Measurements from ENCODE around the gene PRSS38. TPM values are rescaled to one million over a fixed set of nuclear protein-coding genes. Genes with fewer than 3 reads are reported as not detected.

The PRSS38 gene
- total and polyA plus RNA-seq, 2 experiments from 2014 or later, result not detected

DNA sequence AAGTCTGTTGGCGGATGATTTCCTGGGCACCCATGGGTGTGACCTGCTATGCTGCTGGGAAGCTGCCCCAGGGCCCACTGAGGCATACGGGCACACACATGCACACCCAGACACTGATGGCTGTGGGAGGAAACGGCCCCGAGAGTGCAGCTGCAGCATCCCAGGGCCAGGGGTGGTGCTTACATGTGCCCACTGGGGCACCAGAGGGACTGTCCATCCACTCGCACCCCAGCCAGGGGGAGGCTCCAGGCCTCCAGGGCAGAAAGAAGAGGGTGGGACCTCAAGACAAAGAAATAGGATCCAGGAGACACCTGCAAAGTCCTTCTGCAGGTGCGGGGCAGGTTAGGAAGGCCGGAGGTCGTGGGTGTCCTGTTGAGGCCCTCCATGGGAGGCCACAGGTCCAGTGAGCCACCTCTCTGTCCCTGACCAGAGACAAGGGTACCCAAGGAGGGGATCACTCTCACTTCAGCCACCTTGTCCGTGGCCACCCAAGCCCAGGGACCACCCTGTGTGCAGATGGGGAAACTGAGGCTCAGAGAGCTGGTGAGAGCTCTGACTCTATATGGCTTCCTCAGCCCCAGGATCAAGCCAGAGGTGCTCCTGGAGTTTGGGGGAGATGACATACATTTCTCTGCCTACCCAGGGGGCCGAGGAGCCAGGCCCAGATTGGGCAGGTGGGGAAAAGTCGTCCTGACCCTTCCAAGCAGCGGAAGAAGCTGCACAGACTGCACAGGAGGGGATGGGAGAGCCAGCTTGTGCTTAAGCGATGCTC, 75.2 kb downstream of the PRSS38 start:
- H3K4me3 ChIP-seq, result no peak overlapping the region
- TF ChIP-seq EZH2 (IDR thresholded peaks at IDR 0.05; ENCODE audit: insufficient read depth, poor library complexity, severe bottlenecking) (no peak), EZH2phosphoT487 (IDR thresholded peaks at IDR 0.05; ENCODE audit: insufficient read depth, low read depth) (no peak)
- H3K27me3 ChIP-seq (replicated peaks; ENCODE audit: insufficient read depth), result no peaks in the 10 kb centered on the region
- no peaks in the 10 kb centered on the region for H3K36me3 ChIP-seq (ENCODE audit: low read depth)
- H3K4me1 ChIP-seq (ENCODE audit: insufficient read depth), result no peaks in the 10 kb centered on the region
- H3K4me2 ChIP-seq (ENCODE audit: unreplicated experiment), result no peak overlapping the region
- no peak overlapping the region for H3K9ac ChIP-seq
- H3K27ac ChIP-seq, result no peak overlapping the region
- H3K79me2 ChIP-seq (ENCODE audit: insufficient read depth), result no peaks in the 10 kb centered on the region
- H3F3A ChIP-seq (ENCODE audit: insufficient read depth), result no peaks in the 10 kb centered on the region
- 77 to 79% methylated on average over 13 of the region's 13 CpGs for WGBS, 2 experiments (ENCODE audit: low coverage in 1 of 2, low lambda C conversion rate in 2 of 2, missing lambda C conversion rate in 2 of 2)
- H4K20me1 ChIP-seq (ENCODE audit: insufficient read depth), result no peaks in the 10 kb centered on the region
- DNase-seq, result no peak
- H3K9me2 ChIP-seq (ENCODE audit: insufficient read depth), result no peaks in the 10 kb centered on the region
- in situ Hi-C loops (cut with MboI), result no loop called here
- no peak overlapping the region for H2AFZ ChIP-seq
- H3K9me3 ChIP-seq (ENCODE audit: low read depth), result no peaks in the 10 kb centered on the region

- Histone ChIP-seq H2AFZ (no peak overlapping the region), H3K4me3 (no peak overlapping the region), H3K9me3 (ENCODE audit: low read depth) (no peaks in the 10 kb centered on the region), H3F3A (ENCODE audit: insufficient read depth) (no peaks in the 10 kb centered on the region), H3K27me3 (replicated peaks; ENCODE audit: insufficient read depth) (no peaks in the 10 kb centered on the region), H3K9ac (no peak overlapping the region), H3K79me2 (ENCODE audit: insufficient read depth) (no peaks in the 10 kb centered on the region), H3K36me3 (ENCODE audit: low read depth) (no peaks in the 10 kb centered on the region), H3K27ac (no peak overlapping the region), H4K20me1 (ENCODE audit: insufficient read depth) (no peaks in the 10 kb centered on the region), H3K4me1 (ENCODE audit: insufficient read depth) (no peaks in the 10 kb centered on the region), H3K4me2 (ENCODE audit: unreplicated experiment) (no peak overlapping the region), H3K9me2 (ENCODE audit: insufficient read depth) (no peaks in the 10 kb centered on the region)
- TF ChIP-seq EZH2 (IDR thresholded peaks at IDR 0.05; ENCODE audit: insufficient read depth, poor library complexity, severe bottlenecking) (no peak), EZH2phosphoT487 (IDR thresholded peaks at IDR 0.05; ENCODE audit: insufficient read depth, low read depth) (no peak)
- in situ Hi-C loops (cut with MboI), result no loop called here
- WGBS, 2 experiments (ENCODE audit: low coverage in 1 of 2, low lambda C conversion rate in 2 of 2, missing lambda C conversion rate in 2 of 2), result 61 to 62% methylated on average over 18 to 19 of the region's 19 CpGs
- no peak for DNase-seq
Observed at GRCh38 chr1:227891223-227891954, 75.9 kb downstream of the PRSS38 start.

- H3K4me3 ChIP-seq, result no peak overlapping the region
- no peak overlapping the region for H2AFZ ChIP-seq
- no peaks in the 10 kb centered on the region for H3K9me2 ChIP-seq (ENCODE audit: insufficient read depth)
- WGBS, 2 experiments (ENCODE audit: low coverage in 1 of 2, low lambda C conversion rate in 2 of 2, missing lambda C conversion rate in 2 of 2), result 69 to 70% methylated on average over 6 of the region's 6 CpGs
- no peaks in the 10 kb centered on the region for H3K27me3 ChIP-seq (replicated peaks; ENCODE audit: insufficient read depth)
- DNase-seq, result no peak
- no peak overlapping the region for H3K9ac ChIP-seq
- no peak overlapping the region for H3K27ac ChIP-seq
- no peaks in the 10 kb centered on the region for H4K20me1 ChIP-seq (ENCODE audit: insufficient read depth)
- H3K9me3 ChIP-seq (ENCODE audit: low read depth), result no peaks in the 10 kb centered on the region
- H3K4me1 ChIP-seq (ENCODE audit: insufficient read depth), result no peaks in the 10 kb centered on the region
- in situ Hi-C loops (cut with MboI), result no loop called here
- H3K4me2 ChIP-seq (ENCODE audit: unreplicated experiment), result no peak overlapping the region
- no peaks in the 10 kb centered on the region for H3F3A ChIP-seq (ENCODE audit: insufficient read depth)
- no peak for TF ChIP-seq EZH2phosphoT487 (IDR thresholded peaks at IDR 0.05; ENCODE audit: insufficient read depth, low read depth)
- no peak for TF ChIP-seq EZH2 (IDR thresholded peaks at IDR 0.05; ENCODE audit: insufficient read depth, poor library complexity, severe bottlenecking)
- H3K36me3 ChIP-seq (ENCODE audit: low read depth), result no peaks in the 10 kb centered on the region
- no peaks in the 10 kb centered on the region for H3K79me2 ChIP-seq (ENCODE audit: insufficient read depth)
Observed at GRCh38 chr1:227891955-227892488, 76.5 kb downstream of the PRSS38 start.

- H3K9me2 ChIP-seq (ENCODE audit: insufficient read depth), result no peaks in the 10 kb centered on the region
- 45 to 50% methylated on average over 16 to 17 of the region's 17 CpGs for WGBS, 2 experiments (ENCODE audit: low coverage in 1 of 2, low lambda C conversion rate in 2 of 2, missing lambda C conversion rate in 2 of 2)
- H3K9me3 ChIP-seq (ENCODE audit: low read depth), result no peaks in the 10 kb centered on the region
- no peak overlapping the region for H3K4me2 ChIP-seq (ENCODE audit: unreplicated experiment)
- in situ Hi-C loops (cut with MboI), result no loop called here
- H4K20me1 ChIP-seq (ENCODE audit: insufficient read depth), result no peaks in the 10 kb centered on the region
- no peaks in the 10 kb centered on the region for H3K4me1 ChIP-seq (ENCODE audit: insufficient read depth)
- DNase-seq, result no peak
- no peak overlapping the region for H2AFZ ChIP-seq
- H3K9ac ChIP-seq, result no peak overlapping the region
- H3K79me2 ChIP-seq (ENCODE audit: insufficient read depth), result no peaks in the 10 kb centered on the region
- no peaks in the 10 kb centered on the region for H3K36me3 ChIP-seq (ENCODE audit: low read depth)
- H3K4me3 ChIP-seq, result no peak overlapping the region
- no peaks in the 10 kb centered on the region for H3F3A ChIP-seq (ENCODE audit: insufficient read depth)
- H3K27ac ChIP-seq, result no peak overlapping the region
- H3K27me3 ChIP-seq (replicated peaks; ENCODE audit: insufficient read depth), result no peaks in the 10 kb centered on the region
- TF ChIP-seq EZH2 (IDR thresholded peaks at IDR 0.05; ENCODE audit: insufficient read depth, poor library complexity, severe bottlenecking) (no peak), EZH2phosphoT487 (IDR thresholded peaks at IDR 0.05; ENCODE audit: insufficient read depth, low read depth) (no peak)
Observed at GRCh38 chr1:227892489-227893299, 77.2 kb downstream of the PRSS38 start.

Data from GM23248 (cell line).